DMS53 (cell line): ENCODE data around the gene MUC6.

Source experiments
- DNase-seq: peaks from one replicate; lab custom pipeline; 2025; lab: John Stamatoyannopoulos, UW

The MUC6 gene

DNA sequence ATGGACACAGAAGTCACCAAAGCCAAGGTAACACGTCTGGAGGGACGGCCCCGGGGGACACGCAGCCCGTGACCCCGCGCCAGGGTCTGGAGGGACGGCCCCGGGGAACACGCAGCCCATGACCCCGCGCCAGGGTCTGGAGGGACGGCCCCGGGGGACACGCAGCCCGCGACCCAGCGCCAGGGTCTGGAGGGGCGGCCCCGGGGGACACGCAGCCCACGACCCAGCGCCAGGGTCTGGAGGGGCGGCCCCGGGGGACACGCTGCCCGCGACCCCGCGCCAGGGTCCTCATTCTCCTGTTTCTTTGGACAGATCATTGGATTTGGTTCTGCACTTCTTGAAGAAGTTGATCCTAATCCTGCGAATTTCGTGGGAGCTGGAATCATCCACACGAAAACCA is 27.1 kb downstream of the MUC6 start:
- DNase-seq = no peak

DNA sequence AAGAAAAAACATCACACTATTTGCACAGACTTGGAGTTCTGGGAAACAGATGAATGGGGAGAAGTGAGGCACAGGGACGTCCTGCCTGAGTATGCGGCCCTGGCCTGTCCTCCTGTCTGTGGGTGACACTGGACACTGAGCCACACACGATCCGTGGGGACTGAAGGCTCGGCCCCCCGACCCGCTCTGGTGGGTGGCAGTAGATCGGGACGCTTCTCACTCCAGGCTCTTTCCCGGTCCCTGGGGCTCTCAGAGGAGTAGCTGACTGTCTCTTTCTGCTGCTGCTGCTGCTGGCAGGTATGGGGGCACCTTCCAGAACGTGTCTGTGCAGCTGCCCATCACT is 27.7 kb downstream of the MUC6 start:
- DNase-seq = no peak

DNA sequence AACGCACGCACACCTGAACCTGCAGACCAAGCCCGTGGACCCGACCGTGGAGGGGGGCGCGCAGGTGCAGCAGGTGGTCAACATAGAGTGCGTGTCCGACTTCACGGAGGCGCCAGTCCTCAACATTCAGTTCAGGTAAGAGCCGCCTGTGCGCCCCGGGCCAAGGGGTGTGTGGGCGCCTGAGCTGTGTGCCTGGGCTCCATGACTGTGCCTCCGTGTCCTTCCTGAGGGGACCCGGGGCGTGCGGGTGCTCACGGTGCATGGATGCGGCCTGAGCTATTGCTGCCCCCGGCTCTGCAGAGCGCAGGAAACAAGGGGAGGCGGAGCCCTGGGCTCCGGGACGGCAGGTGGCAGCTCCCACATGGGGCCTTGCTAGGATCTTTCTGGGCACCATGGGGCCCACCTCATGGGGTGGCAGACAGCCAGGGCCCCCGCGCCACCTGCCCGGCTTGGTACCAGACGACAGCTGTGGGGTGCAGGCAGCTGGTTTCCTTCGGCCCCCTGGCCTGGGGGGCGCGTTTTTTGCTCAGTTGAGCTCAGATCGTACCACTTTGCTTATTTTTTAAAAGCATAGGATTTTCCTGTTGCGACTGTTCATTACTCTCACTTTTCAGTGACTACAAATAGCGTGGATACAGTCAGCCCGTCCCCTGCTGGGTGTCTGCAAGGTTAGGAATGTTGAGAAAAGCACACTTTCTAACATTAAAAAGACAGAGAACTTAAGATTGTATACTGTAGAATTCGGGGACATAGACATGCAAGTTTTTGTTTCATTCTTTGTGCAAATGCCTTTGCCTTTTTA is 28.3 kb downstream of the MUC6 start:
- DNase-seq = no peak

DNA sequence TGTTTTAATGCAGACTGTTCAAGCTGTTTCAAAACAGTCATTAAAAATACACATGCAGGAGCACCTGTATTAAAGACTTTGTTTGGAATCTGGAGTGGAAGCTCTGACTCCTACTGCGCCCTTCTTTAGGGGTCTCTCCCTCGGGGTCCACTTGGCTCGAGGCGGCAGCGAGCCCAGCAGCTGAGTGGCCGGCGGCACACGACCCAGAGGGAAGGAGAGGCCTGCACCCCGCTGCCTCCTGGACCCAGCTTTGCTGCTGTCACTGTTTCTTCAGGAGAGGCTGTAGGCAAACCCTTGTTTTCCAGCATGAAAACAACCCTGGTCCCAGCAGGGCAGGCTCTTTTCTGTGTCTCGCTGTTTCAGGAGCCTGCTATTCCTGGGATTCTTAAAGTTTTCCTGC is 29.2 kb downstream of the MUC6 start:
- no peak for DNase-seq

DNA sequence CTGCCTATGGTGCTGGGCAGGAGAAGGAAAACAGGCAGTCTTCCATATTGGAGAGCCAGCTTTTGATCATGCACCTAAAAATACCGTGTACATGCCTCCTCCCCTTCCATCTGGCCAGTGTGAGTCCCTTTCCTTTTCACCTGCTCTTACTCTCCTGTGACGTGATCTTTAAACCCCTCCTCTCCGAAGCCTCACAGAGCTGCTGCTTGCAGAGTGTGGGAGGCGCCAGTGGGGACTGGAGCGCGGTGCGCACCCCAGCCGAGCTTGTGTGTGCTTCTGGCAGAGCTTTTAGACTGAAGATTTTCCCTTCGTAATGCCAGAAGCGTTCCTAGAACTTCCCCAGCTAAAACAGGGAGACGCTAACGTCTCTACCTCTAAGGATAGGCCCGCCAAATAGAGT is 29.8 kb downstream of the MUC6 start:
- DNase-seq = peak; percentile 92

DNA sequence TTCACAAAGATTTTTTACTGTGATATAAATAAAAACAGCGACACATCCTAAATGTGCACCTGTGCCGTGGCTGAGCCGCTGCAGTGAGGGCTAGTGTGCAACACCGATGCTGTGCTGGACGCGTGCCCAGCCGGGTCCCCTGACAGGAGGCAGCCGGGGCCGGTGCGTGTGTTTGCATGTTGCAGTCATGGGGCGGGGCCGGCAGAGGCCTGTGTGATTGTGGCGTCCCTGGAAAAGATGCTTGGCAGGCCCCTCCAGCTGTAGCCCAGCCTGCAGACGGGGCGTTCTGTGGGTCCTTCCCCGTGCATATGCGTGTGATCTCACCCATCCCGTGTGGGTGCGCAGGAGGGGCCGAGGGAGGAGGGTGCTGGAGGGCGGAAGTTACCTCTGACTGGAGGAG is 30.6 kb downstream of the MUC6 start:
- peak; percentile 95 for DNase-seq

DNA sequence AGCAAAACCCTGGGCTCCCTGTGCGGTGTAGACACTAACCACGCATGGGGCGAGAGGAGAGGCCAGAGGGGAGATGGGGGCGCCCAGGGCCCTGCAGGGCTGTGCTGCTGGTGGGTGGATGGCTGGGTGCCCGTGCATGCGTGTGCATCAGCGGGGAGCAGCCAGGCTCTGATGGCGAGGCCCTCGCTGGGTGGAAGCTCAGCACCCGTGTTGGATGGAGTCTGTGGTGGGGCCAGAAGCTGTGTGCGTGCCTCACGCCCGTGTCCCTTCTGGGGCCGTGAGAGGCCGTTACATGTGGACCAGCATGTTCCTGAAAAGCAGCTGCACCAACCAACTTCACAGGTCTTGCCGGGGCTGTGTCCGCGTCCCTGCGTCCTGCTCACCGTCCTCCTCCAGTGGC is 33.4 kb downstream of the MUC6 start:
- no peak for DNase-seq

DNA sequence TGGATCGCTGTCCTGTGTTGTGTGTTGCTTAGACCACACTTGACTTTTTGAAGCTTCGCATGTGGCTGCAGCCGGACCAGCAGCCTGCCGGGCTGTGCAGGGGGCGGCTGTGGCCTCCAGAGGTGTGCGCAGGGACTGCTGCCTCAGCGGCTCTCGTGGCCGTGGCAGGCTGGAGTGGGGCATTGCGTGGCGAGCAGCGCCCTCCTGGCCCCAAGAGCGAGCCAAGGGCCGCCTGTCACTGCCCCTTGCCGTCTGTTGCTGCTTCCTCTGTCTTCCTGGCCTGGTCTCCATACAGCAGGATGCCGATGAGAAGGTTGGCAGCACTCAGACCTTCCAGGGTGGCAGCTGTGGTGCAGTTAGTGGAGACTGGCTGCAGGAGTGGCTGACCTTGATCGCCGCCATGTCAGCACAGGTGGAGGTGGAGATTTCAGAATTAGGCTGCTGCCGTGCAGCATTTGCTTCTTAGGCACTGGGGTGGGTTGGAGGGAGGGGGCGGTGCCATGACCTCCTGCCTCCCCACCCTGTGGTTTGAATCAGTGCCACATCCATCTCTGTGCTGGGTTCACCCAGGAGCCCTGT is 34.0 kb downstream of the MUC6 start:
- no peak for DNase-seq

DNA sequence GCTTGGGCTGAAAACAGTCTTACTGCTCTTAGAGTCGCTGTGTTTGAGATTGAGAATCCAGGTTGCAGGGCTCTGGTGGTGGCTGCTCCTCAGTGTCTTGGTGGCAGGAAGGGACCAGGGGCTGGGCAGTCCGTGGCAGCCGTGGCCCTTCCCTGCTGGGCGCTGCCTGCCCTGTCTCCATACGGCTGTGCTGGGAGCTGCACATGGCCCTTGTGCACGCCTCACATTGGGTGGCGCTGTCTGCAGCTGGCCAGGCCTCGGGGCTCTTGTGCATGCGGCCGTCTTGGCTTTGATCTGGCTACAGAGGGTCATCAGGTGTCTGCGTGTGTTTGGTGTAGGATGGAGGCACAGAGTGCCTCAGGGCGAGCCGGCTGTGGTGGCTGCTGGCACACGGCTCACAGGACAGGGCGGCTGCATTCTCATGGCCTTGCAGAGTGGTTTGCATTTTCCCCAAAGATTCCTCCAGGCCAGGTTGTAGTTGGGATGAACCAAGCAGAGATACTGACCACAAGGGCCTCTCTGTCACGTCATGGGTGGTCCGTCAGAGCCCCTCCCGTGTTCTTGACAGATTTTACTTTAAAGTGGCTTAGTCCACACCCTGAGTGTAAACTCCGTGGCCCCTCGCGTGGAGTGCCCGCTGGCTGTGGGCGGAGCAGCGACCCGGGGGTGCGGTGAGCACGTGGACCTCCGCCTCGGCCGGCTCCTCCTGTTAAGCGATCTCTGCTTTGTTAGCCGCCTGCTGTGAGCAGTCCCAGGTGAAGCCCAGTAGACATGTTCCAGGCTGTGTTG is 34.7 kb downstream of the MUC6 start:
- no peak for DNase-seq

DNA sequence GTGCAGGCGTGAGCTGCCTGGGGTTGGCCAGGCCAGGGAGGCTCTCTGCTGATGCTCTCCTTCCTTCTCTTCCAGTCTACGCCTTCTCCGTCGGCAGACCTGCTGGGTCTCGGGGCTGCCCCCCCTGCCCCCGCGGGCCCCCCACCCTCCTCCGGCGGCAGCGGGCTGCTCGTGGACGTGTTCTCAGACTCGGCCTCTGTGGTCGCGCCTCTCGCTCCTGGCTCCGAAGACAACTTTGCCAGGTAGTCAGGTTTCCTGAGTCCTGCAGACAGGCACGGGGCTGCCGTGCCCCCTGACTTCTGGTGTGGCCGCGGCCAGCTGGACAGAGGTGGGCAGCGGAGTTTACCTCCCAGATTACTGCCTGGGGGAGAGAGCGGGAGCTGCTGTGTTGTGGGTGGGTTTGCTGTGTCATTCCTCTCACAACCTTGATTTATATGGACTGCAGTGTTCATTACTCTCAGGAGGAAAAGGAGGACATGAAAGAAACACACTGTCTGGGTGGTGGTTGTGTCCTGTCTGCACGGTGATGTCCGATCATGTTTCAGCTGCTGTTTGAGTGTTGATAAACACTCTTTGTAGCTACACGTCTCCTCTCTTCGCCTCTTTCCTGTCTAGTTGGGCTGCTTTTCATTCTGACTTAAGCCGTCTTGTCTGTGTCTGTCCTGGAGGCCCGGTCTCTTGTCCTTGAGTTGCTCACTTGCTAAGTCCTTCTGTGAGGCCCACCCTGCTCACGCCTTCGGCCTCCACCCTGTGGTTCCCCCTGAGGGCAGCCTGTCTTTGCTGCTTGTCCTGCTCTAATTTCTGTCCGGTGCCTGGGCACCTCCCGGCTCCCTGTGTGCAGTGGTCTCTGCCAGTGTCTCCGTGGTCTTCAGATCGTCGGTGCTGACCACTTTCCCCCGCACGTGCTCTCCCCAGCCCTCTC is 35.9 kb downstream of the MUC6 start:
- no peak for DNase-seq

DNA sequence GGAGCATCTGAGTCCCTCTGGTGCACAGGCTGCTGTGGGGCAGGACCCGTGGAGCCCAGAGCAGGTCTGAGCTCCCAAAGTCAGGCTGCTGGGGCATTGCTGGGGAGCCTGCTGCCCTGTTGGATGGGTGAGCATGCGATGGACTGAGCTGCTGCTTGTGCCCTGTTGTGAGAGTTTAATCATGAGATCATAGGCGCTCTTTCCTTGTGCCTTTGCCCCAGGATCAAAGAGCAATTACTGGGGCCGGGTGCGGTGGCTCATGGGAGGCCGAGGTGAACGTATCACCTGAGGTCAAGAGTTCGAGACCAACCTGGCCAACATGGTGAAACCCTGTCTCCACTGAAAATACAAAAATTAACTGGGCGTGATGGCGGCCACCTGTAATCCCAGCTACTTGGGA is 37.5 kb downstream of the MUC6 start:
- DNase-seq = no peak

DNA sequence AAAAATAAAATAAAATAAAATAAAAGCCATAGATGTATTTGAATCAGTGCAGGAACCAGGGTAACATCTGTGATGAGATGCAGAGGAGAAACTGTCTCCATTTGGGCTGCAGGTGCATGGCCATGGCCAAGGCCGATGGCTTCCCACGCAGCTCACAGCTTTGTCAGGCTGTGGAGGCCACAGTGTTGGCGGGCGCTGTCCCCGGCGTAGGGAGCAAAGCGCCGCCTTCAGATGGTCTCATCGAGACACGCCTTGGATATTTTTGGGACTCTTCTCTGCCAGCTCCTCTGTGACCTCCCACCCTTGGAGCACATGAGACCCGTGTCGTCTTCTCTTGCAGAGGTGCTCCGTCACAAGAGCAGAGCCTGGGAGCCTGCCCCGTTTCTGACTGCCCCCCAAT is 38.6 kb downstream of the MUC6 start:
- DNase-seq = no peak

DNA sequence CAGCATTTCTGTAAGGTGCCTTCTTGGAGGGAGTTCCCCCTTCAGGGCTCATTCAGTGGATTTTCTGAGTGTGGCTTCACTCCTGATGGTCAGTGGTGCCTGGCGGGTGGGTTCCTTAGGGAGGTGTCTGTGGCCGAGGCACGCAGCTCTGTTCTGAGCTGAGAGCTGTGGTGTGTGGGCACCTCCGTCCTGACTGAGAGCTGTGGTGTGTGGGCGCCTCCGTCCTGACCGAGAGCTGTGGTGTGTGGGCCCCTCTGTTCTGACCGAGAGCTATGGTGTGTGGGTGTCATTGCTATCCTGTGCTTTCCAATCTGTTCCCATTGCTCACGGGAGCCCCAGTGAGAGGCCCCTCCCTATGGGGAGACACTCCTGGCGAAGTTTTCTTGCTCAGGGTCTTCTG is 39.8 kb downstream of the MUC6 start:
- no peak for DNase-seq

DNA sequence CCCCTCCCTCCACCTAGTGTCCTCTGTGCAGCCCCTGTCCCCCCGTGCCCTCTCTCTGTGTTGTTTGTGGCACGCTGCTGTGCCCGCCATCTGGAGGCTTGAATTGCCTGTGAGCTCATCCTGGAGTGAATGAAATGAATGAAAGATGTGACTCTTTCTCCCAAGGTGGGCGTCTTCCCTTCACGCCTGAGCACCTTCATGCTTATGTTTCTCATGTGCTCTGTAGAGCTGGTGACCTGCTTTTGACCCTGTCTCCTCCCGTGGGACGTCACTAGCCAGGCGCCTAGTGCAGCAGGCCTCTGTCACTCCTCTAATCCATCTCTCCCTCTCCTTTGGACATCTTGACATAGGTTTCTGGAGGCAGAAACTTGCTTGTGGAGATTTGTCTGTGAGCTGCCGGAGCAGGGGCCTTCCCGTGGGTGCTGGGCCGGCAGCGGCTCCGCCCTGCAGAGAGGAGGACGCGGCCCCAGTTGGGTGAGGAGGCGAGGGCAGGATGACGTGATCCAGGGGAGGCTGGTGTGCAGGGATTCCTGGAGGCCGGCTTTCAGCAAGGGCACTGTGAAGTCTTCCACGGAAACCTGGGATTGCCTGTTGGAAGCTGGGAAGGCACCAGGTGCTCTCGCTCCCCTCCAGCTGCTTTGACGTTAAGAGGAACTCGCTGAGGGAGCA is 40.6 kb downstream of the MUC6 start:
- no peak for DNase-seq

DNA sequence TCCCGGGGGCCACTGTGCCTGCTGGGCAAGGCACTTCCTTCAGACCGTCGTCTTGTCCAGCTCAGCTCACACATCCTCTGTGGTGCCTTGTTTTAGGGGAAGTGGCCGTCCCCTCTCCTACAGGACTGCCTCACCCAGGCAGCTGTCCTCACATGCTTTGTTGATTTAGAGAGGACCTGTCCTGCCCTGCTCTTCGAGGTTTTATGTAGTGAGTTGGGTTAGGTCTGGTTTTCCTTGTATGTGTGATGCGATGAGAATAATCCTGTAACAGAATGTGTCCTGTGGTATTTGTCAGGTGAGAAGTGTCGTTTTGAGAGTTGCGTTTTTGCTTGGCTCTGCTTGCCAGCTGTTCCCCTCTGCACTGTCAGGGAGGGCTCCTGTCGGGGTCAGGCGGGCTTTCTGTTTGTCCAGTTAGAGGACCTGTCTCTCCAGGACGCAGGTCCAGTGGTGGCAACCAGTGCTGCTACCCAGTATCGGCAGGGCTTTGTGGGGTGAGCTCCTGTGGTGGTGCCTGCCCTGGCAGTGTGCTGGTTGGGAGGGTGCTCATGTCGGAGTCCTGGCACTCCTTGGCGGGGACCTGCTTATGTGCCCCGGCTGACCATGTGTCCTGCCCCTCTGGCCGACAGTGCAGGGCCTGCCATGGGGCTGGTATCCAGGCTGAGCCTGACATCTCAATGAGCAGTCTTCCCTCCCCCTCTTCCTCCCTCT is 41.3 kb downstream of the MUC6 start:
- peak; percentile 60 for DNase-seq

DNA sequence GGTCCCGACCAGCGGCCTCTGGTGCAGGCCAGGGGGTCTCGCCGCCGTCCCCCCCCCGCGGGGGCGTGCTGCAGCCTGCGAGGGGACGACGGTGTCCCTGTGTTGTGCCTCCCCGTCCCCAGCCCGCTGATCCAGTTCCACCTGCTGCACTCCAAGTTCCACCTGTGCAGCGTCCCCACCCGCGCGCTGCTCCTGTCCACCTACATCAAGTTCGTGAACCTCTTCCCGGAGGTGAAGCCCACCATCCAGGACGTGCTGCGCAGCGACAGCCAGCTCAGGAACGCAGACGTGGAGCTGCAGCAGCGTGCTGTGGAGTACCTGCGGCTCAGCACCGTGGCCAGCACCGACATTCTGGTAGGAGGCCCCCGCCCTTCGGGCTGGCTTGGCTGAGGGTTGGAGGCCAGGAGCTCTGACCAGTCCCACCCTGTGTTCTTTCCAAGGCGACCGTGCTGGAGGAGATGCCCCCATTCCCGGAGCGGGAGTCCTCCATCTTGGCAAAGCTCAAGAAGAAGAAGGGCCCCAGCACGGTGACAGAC is 42.8 kb downstream of the MUC6 start:
- no peak for DNase-seq

DNA sequence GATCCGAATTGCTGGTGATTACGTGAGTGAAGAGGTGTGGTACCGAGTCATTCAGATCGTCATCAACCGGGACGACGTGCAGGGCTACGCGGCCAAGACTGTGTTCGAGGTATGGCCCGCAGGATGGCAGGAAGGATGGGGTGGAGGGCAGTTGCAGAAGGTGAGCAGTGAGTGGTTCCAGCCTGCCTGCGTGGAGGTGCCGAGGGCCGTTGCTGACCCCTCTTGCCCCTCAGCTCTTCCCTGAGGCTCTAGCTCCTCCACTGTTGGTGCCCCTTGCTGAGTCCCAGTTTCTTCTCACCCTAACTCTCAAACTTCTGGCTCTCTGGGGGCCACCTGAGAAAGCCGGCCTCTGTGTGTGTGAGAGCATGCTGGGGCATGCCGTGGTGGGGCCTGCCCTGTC is 43.9 kb downstream of the MUC6 start:
- DNase-seq = no peak

DNA sequence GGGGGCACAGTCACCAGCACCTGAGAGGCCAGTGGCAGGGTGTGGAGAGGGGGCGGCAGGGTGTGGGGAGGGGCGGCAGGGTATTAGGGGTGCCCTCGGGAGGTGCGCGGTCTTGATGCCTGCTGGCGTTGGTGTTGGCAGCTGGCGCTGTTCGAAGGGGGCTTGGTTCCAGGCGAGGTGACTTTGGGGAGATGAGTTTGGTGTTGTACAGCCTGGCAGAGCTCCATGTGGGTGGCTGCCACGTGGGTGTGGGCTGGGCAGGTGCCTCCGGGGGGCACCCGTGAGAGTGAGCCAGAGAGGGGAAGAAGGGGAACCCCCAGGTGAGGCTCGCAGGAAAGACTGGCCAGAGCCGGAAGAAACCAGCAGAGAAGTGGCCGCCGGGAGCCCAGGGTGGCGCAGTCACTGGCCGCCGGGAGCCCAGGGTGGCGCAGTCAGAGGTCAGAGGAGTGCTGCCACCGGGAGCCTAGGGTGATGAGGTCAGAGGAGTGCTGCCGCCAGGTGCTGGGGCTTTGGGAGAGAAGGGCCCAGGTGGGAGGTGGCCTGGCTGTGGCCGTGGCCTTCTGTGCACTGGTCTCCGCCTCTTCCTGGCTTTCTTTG is 44.7 kb downstream of the MUC6 start:
- DNase-seq = peak; percentile 32

DNA sequence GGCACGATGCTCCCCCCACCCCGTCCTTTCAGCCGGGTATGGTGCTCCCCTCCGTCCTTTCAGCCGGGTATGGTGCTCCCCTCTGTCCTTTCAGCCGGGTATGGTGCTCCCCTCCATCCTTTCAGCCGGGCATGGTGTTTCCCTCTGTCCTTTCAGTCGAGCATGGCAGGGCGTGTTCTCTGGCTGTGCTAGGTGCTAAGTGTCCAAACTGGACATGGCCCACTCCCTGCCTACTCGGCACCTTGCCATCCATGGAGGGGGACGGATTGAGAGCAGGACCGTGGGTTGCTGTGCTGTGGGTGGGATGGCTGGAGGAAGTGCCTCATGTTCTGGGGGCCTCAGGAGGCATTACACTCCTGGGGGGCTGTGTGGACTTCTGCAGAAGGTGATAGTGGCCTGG is 45.5 kb downstream of the MUC6 start:
- DNase-seq = no peak

DNA sequence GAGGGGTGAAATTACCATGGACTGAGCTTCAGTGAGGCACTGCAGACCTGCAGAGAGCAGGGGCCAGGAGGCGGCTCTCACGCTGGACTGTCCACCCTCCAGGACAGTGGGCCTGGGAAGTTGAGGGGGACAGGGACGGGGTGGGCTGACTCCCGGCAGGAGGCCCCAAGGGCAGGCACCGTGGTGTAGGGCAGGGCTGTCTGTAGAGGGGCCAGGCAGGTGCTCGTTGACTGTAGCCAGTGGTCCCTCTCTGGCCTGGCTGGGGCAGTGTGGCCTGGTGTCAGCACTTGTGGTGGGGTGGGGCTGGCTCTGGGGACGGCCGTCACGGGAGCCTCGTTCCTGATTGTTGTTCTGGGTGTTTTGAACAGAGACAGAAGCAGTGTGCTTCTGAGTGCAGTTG is 46.4 kb downstream of the MUC6 start:
- no peak for DNase-seq
